HG03066 (cell line): ENCODE data around the gene KRT6B.
"Not testable (repeated sequence)": the region's sequence is repeated elsewhere in the genome, so short reads cannot be mapped to it uniquely, and the experiment has no call there.

Experiments
- ATAC-seq: cut with Tn5 transposase; IDR thresholded peaks from one replicate; pipeline ENCODE4 v1.9.1; 2021; ENCODE audit warnings: low read depth; ENCODE audit not compliant: unreplicated experiment

KRT6B gene

DNA sequence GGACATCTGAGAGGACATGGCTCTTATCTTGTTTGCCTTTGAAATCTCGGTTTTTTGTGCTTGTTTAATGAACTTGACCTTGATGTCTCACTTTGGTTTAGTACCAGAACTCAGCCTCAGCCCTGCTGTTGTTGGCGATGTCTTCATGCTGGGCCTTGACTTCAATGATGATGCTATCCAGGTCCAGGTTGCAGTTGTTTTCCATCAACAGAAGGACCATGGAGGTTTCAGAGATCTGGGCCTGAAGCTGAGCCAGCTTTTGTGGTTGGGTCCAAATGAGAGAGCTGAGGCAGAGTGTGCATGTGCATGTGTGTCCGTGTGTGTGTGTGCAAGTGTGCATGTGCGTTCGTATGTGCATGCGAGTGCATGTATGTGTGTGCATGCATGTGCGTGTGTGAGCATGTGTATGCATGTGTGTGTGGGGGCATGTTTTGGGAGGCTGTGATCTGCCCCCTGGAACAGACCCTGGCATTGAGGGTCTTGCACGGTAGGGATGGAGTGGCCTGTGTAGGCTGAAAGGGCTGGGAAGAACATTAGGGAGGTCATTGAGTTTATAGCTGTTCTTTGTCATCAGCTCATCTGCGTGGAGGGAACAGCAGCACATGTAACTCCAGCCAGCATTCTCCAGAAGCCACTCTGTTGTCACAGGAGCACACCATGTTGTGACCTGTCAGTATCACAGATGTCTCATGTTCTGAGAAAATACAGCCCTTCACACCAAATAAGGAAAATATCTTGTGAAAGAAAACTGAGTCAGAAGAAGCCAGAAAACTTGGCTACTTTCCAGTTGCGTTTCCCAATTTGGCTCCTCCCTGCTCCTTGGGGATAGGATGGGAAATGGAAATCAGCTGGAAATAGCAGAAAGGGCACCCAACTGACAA, 35.8 kb downstream of the KRT6B start:
- no peak for ATAC-seq

GRCh38 chr12:52414936-52415335, 37.0 kb downstream of the KRT6B start:
- ATAC-seq = no peak

DNA sequence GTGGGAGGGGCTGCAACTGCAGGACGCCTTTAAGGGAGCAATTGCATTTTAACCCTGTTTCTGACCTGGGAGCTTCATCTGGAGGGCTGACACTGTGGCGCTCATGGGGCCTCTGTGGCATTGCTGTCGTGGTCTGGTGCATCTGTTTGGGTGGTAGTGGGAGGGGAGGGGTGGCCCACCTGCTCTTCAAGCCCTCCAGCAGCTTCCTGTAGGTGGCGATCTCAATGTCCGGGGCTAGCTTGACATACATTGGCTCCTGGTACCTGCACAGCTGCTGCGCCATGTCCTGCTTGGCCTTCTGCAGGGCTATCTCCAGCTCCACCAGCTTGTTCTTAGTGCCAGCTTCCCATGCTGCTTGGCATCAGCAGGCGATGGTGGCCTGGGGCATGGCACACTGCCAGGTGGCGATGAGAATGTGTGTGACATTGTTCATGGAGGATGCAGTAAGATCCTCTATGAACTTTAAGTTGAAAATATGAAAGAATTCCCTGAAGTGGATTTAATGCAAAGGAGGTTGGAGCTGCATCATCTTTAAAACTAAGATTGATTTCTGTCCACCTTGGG, 38.1 kb downstream of the KRT6B start:
- no peak for ATAC-seq

DNA sequence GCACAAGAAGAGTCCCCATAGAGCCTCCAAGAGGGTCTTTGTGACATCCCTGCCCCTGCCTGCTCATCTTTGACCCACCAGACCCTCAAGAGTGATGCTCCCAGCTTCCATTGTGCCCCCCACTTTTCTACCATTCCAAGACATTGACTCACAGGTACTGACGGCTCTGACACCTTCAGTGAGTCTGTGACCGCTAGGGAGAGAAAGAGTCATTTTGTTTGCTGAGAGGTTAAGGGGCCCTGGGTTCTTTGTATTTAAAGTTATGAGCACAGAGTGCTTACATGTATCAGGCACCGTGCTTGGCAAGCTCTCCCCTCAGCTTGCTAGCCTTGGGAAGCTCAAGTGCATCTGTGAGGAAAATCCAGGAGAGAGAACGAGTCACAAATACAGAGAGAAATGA, 38.7 kb downstream of the KRT6B start:
- no peak for ATAC-seq

DNA sequence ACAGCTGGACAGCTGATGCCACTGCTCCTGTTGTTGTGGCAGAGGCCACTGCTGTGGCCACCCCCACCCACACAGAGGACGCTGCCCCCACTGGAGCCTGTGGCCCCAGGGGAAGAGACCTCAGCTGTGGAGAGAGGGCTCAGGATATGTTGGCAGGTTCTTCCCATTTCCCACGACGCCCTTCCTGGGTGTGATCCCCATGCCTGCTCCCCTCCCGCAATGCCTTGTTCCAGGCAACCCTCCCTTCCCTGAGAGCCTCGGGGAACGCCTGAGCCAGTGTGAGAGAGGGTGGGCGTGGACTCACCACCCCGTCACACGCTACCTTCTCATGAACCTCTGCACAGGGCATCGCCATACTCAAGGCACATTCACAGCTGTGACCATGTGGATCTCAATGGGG, 40.1 kb downstream of the KRT6B start:
- ATAC-seq = no peak

GRCh38 chr12:52410589-52411248, 41.2 kb downstream of the KRT6B start:
- ATAC-seq = not testable (repeated sequence)

- no peak for ATAC-seq
Observed at GRCh38 chr12:52407918-52408317, 44.0 kb downstream of the KRT6B start.

GRCh38 chr12:52405922-52406385, 46.0 kb downstream of the KRT6B start, which contains the start of gene KRT82:
TSS of gene KRT82 (minus strand) at chr12:52406335. CDS start at chr12:52406277, 58 bp downstream.
- no peak for ATAC-seq

DNA sequence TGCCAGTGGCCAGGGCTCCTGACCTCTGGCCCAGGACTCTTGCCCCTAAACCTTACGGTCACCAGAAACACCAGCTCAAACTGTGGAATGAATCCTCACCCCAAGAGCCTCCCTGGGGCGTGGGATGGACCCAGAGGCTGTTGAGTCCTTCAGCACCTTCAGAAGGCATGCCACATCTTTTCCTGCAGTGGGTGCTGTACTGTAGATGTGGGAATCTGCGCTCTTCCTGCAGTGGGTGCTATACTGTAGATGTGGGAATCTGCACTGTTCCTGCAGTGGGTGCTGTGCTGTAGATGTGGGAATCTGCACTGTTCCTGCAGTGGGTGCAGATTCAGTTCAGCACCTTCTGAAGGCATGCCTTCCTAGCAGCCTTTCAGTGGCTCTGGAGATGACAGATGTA, 47.0 kb downstream of the KRT6B start:
- no peak for ATAC-seq

- no peak for ATAC-seq
Observed at GRCh38 chr12:52403561-52403960, 48.4 kb downstream of the KRT6B start.

- ATAC-seq = no peak
Observed at GRCh38 chr12:52402873-52403540, 48.9 kb downstream of the KRT6B start.

GRCh38 chr12:52402377-52402776, 49.6 kb downstream of the KRT6B start:
- no peak for ATAC-seq

- no peak for ATAC-seq
Observed at GRCh38 chr12:52401926-52402325, 50.0 kb downstream of the KRT6B start.

DNA sequence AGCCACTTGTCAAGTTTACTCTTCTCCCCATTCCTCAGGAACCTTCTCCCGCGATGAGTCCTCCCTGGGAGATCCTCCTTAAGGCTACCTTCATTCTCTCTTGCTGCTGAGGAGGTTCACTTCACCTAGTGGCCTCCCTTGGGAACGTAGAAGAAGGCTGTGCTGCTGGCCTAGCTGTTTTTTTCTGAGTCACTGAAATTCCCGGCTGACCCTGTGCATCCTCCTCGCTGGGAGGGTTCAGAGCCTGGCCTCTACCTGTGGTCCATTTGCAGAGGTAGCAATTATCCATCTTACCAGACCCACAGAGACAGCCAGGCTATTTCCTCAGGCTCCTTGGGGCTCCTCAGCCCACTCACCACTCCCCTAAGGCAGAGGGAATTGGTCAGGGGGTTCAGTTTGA, 50.4 kb downstream of the KRT6B start:
- no peak for ATAC-seq

DNA sequence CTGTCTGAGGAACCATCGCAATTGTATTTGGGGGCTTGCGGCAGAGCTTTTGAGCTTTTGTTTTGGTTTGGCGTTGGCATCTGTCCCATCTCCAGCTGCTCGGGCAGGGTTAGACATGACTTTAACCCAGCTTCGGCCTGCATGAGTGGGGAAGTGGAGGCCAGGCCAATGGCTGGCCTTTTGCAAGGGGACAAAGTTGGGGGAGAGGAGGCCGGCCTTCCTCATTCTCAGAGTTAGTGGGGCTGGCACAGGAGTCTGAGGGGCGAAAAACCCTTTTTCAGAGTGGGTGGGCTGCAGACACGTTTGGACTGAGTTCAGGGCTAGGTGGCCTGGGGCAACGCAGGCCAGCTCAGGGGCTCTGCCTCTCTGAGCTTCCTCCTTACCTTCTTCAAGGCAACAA, 51.0 kb downstream of the KRT6B start:
- no peak for ATAC-seq

GRCh38 chr12:52399756-52400155, 52.2 kb downstream of the KRT6B start:
- no peak for ATAC-seq

DNA sequence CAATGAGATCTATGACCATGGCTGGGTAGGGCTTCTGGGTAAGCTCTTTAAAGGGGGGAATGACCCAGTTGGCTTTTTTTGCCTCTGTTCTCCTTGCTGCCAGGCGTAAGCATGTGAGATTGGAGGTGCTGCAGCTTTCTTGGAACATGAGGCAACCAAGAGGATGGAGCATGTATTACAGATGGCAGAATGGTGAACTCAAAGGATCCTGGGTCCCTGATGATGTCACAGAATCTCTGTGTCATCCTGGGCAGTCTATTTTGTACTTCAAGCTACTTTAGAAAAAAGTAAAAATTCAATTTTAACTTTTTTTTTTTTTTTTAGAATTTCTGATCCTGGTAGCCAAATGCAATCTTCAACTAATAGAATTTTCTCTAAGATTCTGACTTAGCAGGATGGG, 53.8 kb downstream of the KRT6B start:
- ATAC-seq = no peak

GRCh38 chr12:52396656-52397055, 55.3 kb downstream of the KRT6B start:
- no peak for ATAC-seq
